HEK293 (cell line): Measurements from ENCODE around the gene JAK3.

Source experiments
- SP3 ChIP-seq: fragments of 450-650 bp; formaldehyde crosslinking; IDR thresholded peaks from 2 replicates; pipeline ENCODE4 v1.5.1; 2016; ENCODE audit warnings: missing biosample characterization, missing genetic modification characterization
- ZNF324 ChIP-seq: fragments of 450-650 bp; formaldehyde crosslinking; IDR thresholded peaks from 2 replicates; pipeline ENCODE4 v1.5.1; 2016; ENCODE audit warnings: missing biosample characterization, missing genetic modification characterization
- TF ChIP-seq, protein P1 (sequence below): fragments of 450-650 bp; formaldehyde crosslinking; IDR thresholded peaks from 2 replicates; pipeline ENCODE4 v1.5.1; 2016; ENCODE audit warnings: missing biosample characterization, missing genetic modification characterization

DNA sequence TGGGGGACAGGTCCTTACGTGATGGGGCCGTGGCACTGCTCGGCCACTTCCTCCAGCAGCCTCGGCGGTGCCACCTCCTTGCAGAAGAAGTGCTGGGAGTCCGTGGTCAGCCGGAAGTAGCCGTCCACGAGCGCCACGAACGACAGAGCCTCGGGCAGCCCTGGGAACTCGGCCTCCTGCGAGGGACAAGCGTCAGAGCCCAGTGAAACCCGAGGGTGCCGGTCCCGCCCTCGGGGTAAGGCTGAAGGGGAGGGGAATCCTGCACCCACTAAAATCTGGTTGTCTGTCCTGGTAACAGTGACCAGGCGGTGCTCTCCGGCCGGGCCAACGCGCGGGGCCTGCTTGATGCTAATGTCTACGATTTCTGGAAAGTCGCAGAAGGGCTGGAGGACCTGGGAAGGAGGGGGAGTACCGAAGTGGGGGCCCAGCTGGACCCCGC lies 6.4 kb downstream of the JAK3 start:
- no peak for TF ChIP-seq ZNF324
- no peak for TF ChIP-seq SP3 (tag by site-specific recombination)
- TF ChIP-seq, protein P1, sequence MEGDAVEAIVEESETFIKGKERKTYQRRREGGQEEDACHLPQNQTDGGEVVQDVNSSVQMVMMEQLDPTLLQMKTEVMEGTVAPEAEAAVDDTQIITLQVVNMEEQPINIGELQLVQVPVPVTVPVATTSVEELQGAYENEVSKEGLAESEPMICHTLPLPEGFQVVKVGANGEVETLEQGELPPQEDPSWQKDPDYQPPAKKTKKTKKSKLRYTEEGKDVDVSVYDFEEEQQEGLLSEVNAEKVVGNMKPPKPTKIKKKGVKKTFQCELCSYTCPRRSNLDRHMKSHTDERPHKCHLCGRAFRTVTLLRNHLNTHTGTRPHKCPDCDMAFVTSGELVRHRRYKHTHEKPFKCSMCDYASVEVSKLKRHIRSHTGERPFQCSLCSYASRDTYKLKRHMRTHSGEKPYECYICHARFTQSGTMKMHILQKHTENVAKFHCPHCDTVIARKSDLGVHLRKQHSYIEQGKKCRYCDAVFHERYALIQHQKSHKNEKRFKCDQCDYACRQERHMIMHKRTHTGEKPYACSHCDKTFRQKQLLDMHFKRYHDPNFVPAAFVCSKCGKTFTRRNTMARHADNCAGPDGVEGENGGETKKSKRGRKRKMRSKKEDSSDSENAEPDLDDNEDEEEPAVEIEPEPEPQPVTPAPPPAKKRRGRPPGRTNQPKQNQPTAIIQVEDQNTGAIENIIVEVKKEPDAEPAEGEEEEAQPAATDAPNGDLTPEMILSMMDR: no peak
